GM12878 (cell line): ENCODE data around the gene PLPP6. TPM values are rescaled to one million over a fixed set of nuclear protein-coding genes. Genes with fewer than 3 reads are reported as not detected.

Source experiments
- ATAC-seq: fragments of 200-7000 bp; cut with Tn5 transposase; 3 replicates; pipeline ENCODE4 v1.9.1; 2020; ENCODE audit warnings: mild to moderate bottlenecking, moderate library complexity
- Bru-seq: library from RNA; stranded (reverse); fragments of 400-500 nt; gene quantifications from one replicate; lab custom pipeline; 2021; lab: Mats Ljungman, UMichigan
- BruChase-seq, 2 experiments: library from RNA; stranded (reverse); fragments of 400-500 nt; gene quantifications; one replicate each; lab custom pipeline; 2021; lab: Mats Ljungman, UMichigan
- BruUV-seq: library from RNA; stranded (reverse); fragments of 400-500 nt; replicated peaks from 2 replicates; lab custom pipeline; 2021; lab: Mats Ljungman, UMichigan
- CTCF ChIA-PET: fragments of 300-600 bp; sonication (Branson Sonifier 250); formaldehyde crosslinking; extraction: SDS; loops from one replicate; lab custom pipeline; 2021; ENCODE audit warnings: inconsistent platforms; lab: Yijun Ruan, JAX
- POLR2A ChIA-PET: fragments of 350-600 bp; formaldehyde crosslinking; extraction: SDS; loops from one replicate; lab custom pipeline; 2021; ENCODE audit warnings: inconsistent platforms; lab: Charles Lee
- RAD21 ChIA-PET: fragments of 300-600 bp; sonication (Branson Sonifier 250); formaldehyde crosslinking; loops from one replicate; lab custom pipeline; 2023; ENCODE audit warnings: antibody characterized with exemption; ENCODE audit not compliant: unreplicated experiment; lab: Charles Lee
- SMC1A ChIA-PET: fragments of 300-600 bp; sonication (Branson Sonifier 250); formaldehyde crosslinking; loops from one replicate; lab custom pipeline; 2023; ENCODE audit not compliant: unreplicated experiment, uncharacterized antibody; lab: Charles Lee
- DNase-seq: peaks from one replicate; pipeline ENCODE4 v3.0.0-alpha.2; 2011; ENCODE audit warnings: low read depth, low spot score
- FAIRE-seq: peaks from 3 replicates; lab custom pipeline; 2011; peaks lifted over from hg19 to GRCh38; lab: Jason Lieb, UNC
- H2AFZ ChIP-seq: 2 replicates; pipeline ENCODE4 v1.6.0; 2011; ENCODE audit warnings: low read depth, low read length, control low read depth; ENCODE audit not compliant: control insufficient read depth
- H3K27ac ChIP-seq: 2 replicates; pipeline ENCODE4 v1.5.1; 2011; ENCODE audit warnings: control low read depth; ENCODE audit not compliant: control insufficient read depth, insufficient read depth
- H3K27me3 ChIP-seq, 2 experiments: replicated peaks in 1 of 2; 2 replicates each; pipeline versions ENCODE4 v1.6.0 to v1.6.1; 2011; ENCODE audit warnings: low read length in 1 of 2; ENCODE audit not compliant: control insufficient read depth in 2 of 2, insufficient read depth in 2 of 2
- H3K36me3 ChIP-seq, 2 experiments: 2 replicates each; pipeline ENCODE4 v1.5.1; 2011; ENCODE audit warnings: low read length in 1 of 2; ENCODE audit not compliant: control insufficient read depth in 2 of 2, insufficient read depth in 2 of 2
- H3K4me1 ChIP-seq: 2 replicates; pipeline ENCODE4 v1.6.1; 2011; ENCODE audit warnings: mild to moderate bottlenecking, low read length, moderate library complexity, mixed read lengths; ENCODE audit not compliant: control insufficient read depth, insufficient read depth
- H3K4me2 ChIP-seq: 2 replicates; pipeline ENCODE4 v1.6.0; 2011; ENCODE audit warnings: control low read depth; ENCODE audit not compliant: control insufficient read depth, insufficient read depth
- H3K4me3 ChIP-seq: fragments of 200-600 bp; sonication (generic); 2 replicates; pipeline ENCODE4 v1.5.1; 2016
- H3K79me2 ChIP-seq: 2 replicates; pipeline ENCODE4 v1.6.0; 2011; ENCODE audit warnings: low read length; ENCODE audit not compliant: control insufficient read depth, insufficient read depth
- H3K9ac ChIP-seq: 2 replicates; pipeline ENCODE4 v1.8.0; 2011; ENCODE audit warnings: low read length, control low read depth, mixed read lengths; ENCODE audit not compliant: control insufficient read depth, insufficient read depth
- H3K9me3 ChIP-seq: replicated peaks from 3 replicates; pipeline ENCODE4 v1.5.1; 2011; ENCODE audit warnings: mild to moderate bottlenecking, low read length; ENCODE audit not compliant: control insufficient read depth, insufficient read depth
- H4K20me1 ChIP-seq: 2 replicates; pipeline ENCODE4 v1.6.0; 2011; ENCODE audit not compliant: control insufficient read depth, insufficient read depth
- BMI1 ChIP-seq: fragments of 450-650 bp; IDR thresholded peaks from 2 replicates; pipeline ENCODE4 v1.6.1; 2016; ENCODE audit warnings: mild to moderate bottlenecking, moderate library complexity, borderline replicate concordance
- BRCA1 ChIP-seq: IDR thresholded peaks from 2 replicates; pipeline ENCODE4 v1.6.1; 2011; ENCODE audit warnings: low read depth, low read length, improper control_type of control experiment
- EZH2 ChIP-seq: IDR thresholded peaks from 2 replicates; pipeline ENCODE4 v1.6.1; 2012; ENCODE audit warnings: low read depth, mild to moderate bottlenecking, control low read depth, inconsistent platforms, low read length, borderline replicate concordance; ENCODE audit not compliant: control insufficient read depth
- HDGF ChIP-seq: fragments of 450-650 bp; IDR thresholded peaks from 2 replicates; pipeline ENCODE4 v1.6.1; 2016; ENCODE audit warnings: antibody characterized with exemption
- IRF4 ChIP-seq: IDR thresholded peaks from 2 replicates; pipeline ENCODE4 v1.6.1; 2011; ENCODE audit warnings: low read depth, low read length
- MXI1 ChIP-seq: fragments of 150-350 bp; IDR thresholded peaks from 2 replicates; pipeline ENCODE4 v1.6.1; 2011; ENCODE audit warnings: low read depth, mild to moderate bottlenecking, inconsistent platforms, low read length, improper control_type of control experiment
- MYB ChIP-seq: fragments of 150-350 bp; IDR thresholded peaks from 2 replicates; pipeline ENCODE4 v1.6.1; 2014; ENCODE audit warnings: mild to moderate bottlenecking, low read depth, low read length, borderline replicate concordance
- NBN ChIP-seq: fragments of 450-650 bp; IDR thresholded peaks from 2 replicates; pipeline ENCODE4 v1.6.1; 2016
- NRF1 ChIP-seq: conservative IDR thresholded peaks from 2 replicates; pipeline ENCODE4 v1.6.1; 2011; ENCODE audit warnings: mild to moderate bottlenecking, low read depth, low read length, improper control_type of control experiment
- POLR2AphosphoS2 ChIP-seq: IDR thresholded peaks from 2 replicates; pipeline ENCODE4 v1.6.1; 2011; ENCODE audit warnings: low read depth, mild to moderate bottlenecking, low read length, improper control_type of control experiment, moderate library complexity
- POU2F2 ChIP-seq: IDR thresholded peaks from 3 replicates; pipeline ENCODE4 v1.6.1; 2011; ENCODE audit warnings: low read depth, mild to moderate bottlenecking, low read length, borderline replicate concordance
- RELA ChIP-seq: fragments of 450-650 bp; IDR thresholded peaks from 2 replicates; pipeline ENCODE4 v1.8.0; 2014; ENCODE audit warnings: borderline replicate concordance; ENCODE audit not compliant: partially characterized antibody
- ZBED1 ChIP-seq: IDR thresholded peaks from 2 replicates; pipeline ENCODE4 v1.6.1; 2016; ENCODE audit warnings: borderline replicate concordance
- ZNF217 ChIP-seq: fragments of 450-650 bp; IDR thresholded peaks from 2 replicates; pipeline ENCODE4 v1.6.1; 2017; ENCODE audit warnings: antibody characterized with exemption, mild to moderate bottlenecking
- WGBS: methylation state at CpG from one replicate; pipeline ENCODE4 v1.1.6; 2016; ENCODE audit warnings: low lambda C conversion rate; ENCODE audit not compliant: insufficient replicate concordance, insufficient coverage; ENCODE audit errors: missing lambda C conversion rate; 5-methylcytosine and 5-hydroxymethylcytosine counted together
- in situ Hi-C: fragments of 300-500 bp; cut with MboI; formaldehyde crosslinking; loops from 9 replicates; pipeline ENCODE4 v1.14.3; 2018; ENCODE audit warnings: mixed read lengths
- intact Hi-C: fragments of 100-400 bp; cut with micrococcal nuclease; formaldehyde crosslinking; loops from one replicate; pipeline ENCODE4 v1.14.2; 2022; ENCODE audit not compliant: unreplicated experiment
- long read RNA-seq, 2 experiments: library from polyadenylated mRNA; unstranded; transcript quantifications; one replicate each; pipeline ENCODE4 v2.0.0, GENCODE V29; 2019 to 2020
- polyA minus RNA-seq, 3 experiments: library from RNA; depleted of rRNA, polyadenylated mRNA; stranded (reverse); fragments of >200 nt; gene quantifications; 2 replicates each; pipeline ENCODE4 v1.2.3, GENCODE V29; 2011
- polyA plus RNA-seq, 11 experiments: library from polyadenylated mRNA; depleted of rRNA in 4 of 11; unstranded in 6 of 11; stranded (reverse) in 5 of 11; fragments of >200 nt; fragmentation: Nextera tagmentation in 4 of 11; fragmentation: Illumina TruSeq in 1 of 11; extraction: Ambion mirVana in 4 of 11; extraction: Trizol in 1 of 11; gene quantifications; 1 replicate in 1 of 11; 2 replicates in 10 of 11; pipeline versions ENCODE4 v1.2.1 to v1.2.3, GENCODE V29; 2011 to 2016; ENCODE audit warnings: inconsistent platforms in 2 of 11, missing spikeins in 2 of 11, low read depth in 1 of 11
- total RNA-seq, 4 experiments: library from RNA; depleted of rRNA in 3 of 4; stranded (reverse); fragments of >200 nt in 3 of 4; fragmentation: Illumina TruSeq in 1 of 4; extraction: Trizol in 1 of 4; gene quantifications; 2 replicates each; pipeline versions ENCODE4 v1.2.1 to v1.2.3, GENCODE V29; 2013 to 2021
- TF ChIP-seq, protein P1 (sequence below): IDR thresholded peaks from 2 replicates; pipeline ENCODE4 v1.6.1; 2012; ENCODE audit warnings: low read depth, low read length, improper control_type of control experiment

PLPP6 gene
- total RNA-seq (2013; cell fraction: nucleolus; rRNA removed), result 15.2 and 15.5 TPM in 2 replicates
- total RNA-seq (2014; rRNA removed) (6.0 and 6.5 TPM in 2 replicates), total RNA-seq (2014; rRNA removed; fragmentation: Illumina TruSeq; extraction: Trizol) (5.2 and 5.7 TPM in 2 replicates), total RNA-seq (2021) (7.1 and 8.0 TPM in 2 replicates), polyA plus RNA-seq (2011; rRNA removed) (5.0 and 5.7 TPM in 2 replicates), polyA plus RNA-seq (2014; fragmentation: Illumina TruSeq; extraction: Trizol) (7.9 and 9.6 TPM in 2 replicates), polyA plus RNA-seq (2014; fragmentation: Nextera tagmentation; extraction: Ambion mirVana) (1 to 10 TPM; 1.6 to 3.5 TPM), polyA plus RNA-seq (2014; rRNA removed) (7.2 and 7.7 TPM in 2 replicates), polyA plus RNA-seq (2016; fragmentation: Nextera tagmentation; extraction: Ambion mirVana) (10 to 100 TPM; 10.1 to 11.3 TPM), polyA minus RNA-seq (2011; rRNA and poly(A)+ RNA removed) (7.2 and 7.7 TPM in 2 replicates), Bru-seq, nascent RNA (percentile 77 among the genes with signal in this experiment), BruChase-seq, experiment 1, labeled RNA remaining after a 6-hour chase (percentile 47 among the genes with signal in this experiment), BruChase-seq, experiment 2, labeled RNA remaining after a 2-hour chase (percentile 61 among the genes with signal in this experiment)
- 2.4 TPM for polyA plus RNA-seq (2011; ENCODE audit: low read depth)
- 3.2 and 4.0 TPM in 2 replicates for polyA plus RNA-seq (2011; cell fraction: cytosol; rRNA removed)
- polyA plus RNA-seq (2011; cell fraction: nucleus; rRNA removed), result 5.4 and 7.2 TPM in 2 replicates
- polyA plus RNA-seq (2012), result 5.6 and 6.6 TPM in 2 replicates
- polyA minus RNA-seq (2011; cell fraction: cytosol; rRNA and poly(A)+ RNA removed), result 1.9 and 2.4 TPM in 2 replicates
- 11.4 and 15.9 TPM in 2 replicates for polyA minus RNA-seq (2011; cell fraction: nucleus; rRNA and poly(A)+ RNA removed)
- long read RNA-seq, experiment 1, partial matches to known transcripts, result 0 of 2 reads
- long read RNA-seq, experiment 1, other reads (novel, unspliced or antisense), result 0 of 2 reads
- long read RNA-seq, experiment 2, partial matches to known transcripts, result 0 of 4 reads
- long read RNA-seq, experiment 2, other reads (novel, unspliced or antisense), result 0 of 4 reads

DNA sequence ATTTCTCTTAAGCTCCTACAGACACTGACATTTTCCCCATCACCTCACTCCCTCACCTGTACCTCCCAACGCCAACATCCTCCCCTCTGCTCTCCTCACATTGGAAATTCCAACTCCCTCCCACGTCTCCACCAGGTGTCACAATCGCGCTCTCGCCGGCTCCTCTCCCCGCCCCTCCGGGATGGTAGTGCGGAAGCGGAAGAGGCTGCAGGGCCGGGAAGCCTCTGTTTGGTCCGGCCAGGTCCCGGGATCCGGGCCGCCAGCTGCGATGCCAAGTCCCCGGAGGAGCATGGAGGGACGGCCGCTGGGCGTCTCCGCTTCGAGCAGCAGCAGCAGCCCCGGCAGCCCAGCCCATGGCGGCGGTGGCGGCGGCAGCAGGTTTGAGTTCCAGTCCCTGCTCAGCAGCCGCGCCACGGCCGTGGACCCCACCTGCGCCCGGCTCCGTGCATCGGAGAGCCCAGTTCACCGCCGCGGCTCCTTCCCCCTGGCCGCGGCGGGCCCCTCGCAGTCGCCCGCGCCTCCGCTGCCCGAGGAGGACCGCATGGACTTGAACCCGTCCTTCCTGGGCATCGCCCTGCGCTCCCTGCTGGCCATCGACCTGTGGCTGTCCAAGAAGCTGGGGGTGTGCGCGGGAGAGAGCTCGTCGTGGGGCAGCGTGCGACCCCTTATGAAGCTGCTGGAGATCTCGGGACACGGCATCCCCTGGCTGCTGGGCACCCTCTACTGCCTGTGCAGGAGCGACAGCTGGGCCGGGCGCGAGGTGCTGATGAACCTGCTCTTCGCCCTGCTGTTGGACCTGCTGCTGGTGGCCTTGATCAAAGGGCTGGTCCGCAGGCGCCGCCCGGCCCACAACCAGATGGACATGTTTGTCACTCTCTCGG, at the start of gene PLPP6:
Gene PLPP6 (plus strand): TSS at position 187 of the 881 bp plus-strand sequence. CDS start 82 bp downstream, at position 269.
- SMC1A ChIA-PET, result interaction anchor here (0.6 to 2.1 kb wide), 6 partner anchors 19 to 78 kb away, joined by 3 to 6 read pairs (median 4); partner anchors contain the start of gene AK3
- H3K4me2 ChIP-seq, result peak within 1 kb of the TSS; percentile 100
- H3K27me3 ChIP-seq, result no peaks in the 10 kb centered on the region
- no peaks in the 10 kb centered on the region; the same call in 1 of the 2 replicates for H4K20me1 ChIP-seq
- H3K27ac ChIP-seq, result peak within 1 kb of the TSS; percentile 68
- in situ Hi-C loops (no loop called here), intact Hi-C loops (loop anchor here (10.0 kb wide), 1 partner anchor 782 kb away; no protein-coding TSS in a partner anchor)
- FAIRE-seq (peak; percentile 71), ATAC-seq (peak; percentile 91), DNase-seq (peak; percentile 52)
- peak within 1 kb of the TSS; percentile 73 for H3K9ac ChIP-seq
- no peaks in the 10 kb centered on the region for H3K36me3 ChIP-seq
- no TSS peak for BruUV-seq
- RAD21 ChIA-PET, result interaction anchor here (0.9 to 1.0 kb wide), 2 partner anchors 18 to 58 kb away, joined by 3 to 4 read pairs; no protein-coding TSS in a partner anchor
- POLR2A ChIA-PET, result interaction anchor here (1.0 to 1.6 kb wide), 2 partner anchors 10 to 19 kb away, joined by 4 read pairs; no protein-coding TSS in a partner anchor
- peaks cover 5% of the 10 kb centered on the region for H3K79me2 ChIP-seq
- H3K4me3 ChIP-seq, result peak within 1 kb of the TSS; percentile 85
- H3K4me1 ChIP-seq, result peaks cover 21% of the 10 kb centered on the region
- no peaks in the 10 kb centered on the region for H3K9me3 ChIP-seq
- CTCF ChIA-PET, result interaction anchor here (0.6 to 1.1 kb wide), 5 partner anchors 18 to 155 kb away, joined by 3 to 4 read pairs (median 3); no protein-coding TSS in a partner anchor
- WGBS, result 7% methylated on average over 69 of the region's 70 CpGs
- peak within 1 kb of the TSS; percentile 97 for H2AFZ ChIP-seq
- TF ChIP-seq HDGF, result peak; percentile 89
- TF ChIP-seq BRCA1, result no peak
- peak; percentile 47 for TF ChIP-seq RELA
- TF ChIP-seq, protein P1, sequence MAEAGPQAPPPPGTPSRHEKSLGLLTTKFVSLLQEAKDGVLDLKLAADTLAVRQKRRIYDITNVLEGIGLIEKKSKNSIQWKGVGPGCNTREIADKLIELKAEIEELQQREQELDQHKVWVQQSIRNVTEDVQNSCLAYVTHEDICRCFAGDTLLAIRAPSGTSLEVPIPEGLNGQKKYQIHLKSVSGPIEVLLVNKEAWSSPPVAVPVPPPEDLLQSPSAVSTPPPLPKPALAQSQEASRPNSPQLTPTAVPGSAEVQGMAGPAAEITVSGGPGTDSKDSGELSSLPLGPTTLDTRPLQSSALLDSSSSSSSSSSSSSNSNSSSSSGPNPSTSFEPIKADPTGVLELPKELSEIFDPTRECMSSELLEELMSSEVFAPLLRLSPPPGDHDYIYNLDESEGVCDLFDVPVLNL, result no peak
- TF ChIP-seq ZNF217, result no peak
- TF ChIP-seq POLR2AphosphoS2, result no peak
- no peak for TF ChIP-seq ZBED1
- TF ChIP-seq NBN, result peak; percentile 78
- no peak for TF ChIP-seq BMI1
- no peak for TF ChIP-seq NRF1
- 0 out of 2 replicates have a peak, but pooled peaks have one; percentile 17 for TF ChIP-seq IRF4
- peak; percentile 26; the same call in 1 of the 3 replicates for TF ChIP-seq POU2F2
- TF ChIP-seq EZH2, result no peak
- TF ChIP-seq MYB, result no peak
- peak; percentile 57; the same call in 1 of the 2 replicates for TF ChIP-seq MXI1
